ENCODE data around the gene GGN. TPM values are rescaled to one million over a fixed set of nuclear protein-coding genes. Genes with fewer than 3 reads are reported as not detected.

Gene GGN
- total RNA-seq: not detected
- long read RNA-seq: 0 reads

- no peaks in the 10 kb centered on the region for H3K27me3 ChIP-seq
- peaks cover 0 to 11% (median 2%) of the 10 kb centered on the region in 4 donors for H3K36me3 ChIP-seq
- peaks cover 0 to 9% (median 0%) of the 10 kb centered on the region in 4 donors for H3K4me1 ChIP-seq
- 7% methylated on average over 18 of the region's 51 CpGs for WGBS (ENCODE audit: insufficient coverage, low coverage, low lambda C conversion rate, missing lambda C conversion rate)
- no peak within 1 kb of the TSS for H3K27ac ChIP-seq
- intact Hi-C loops (cut with DNase I): no loop called here
- DNase-seq: peak; percentile 76 to 79 (median 77)
- H3K4me3 ChIP-seq: peak within 1 kb of the TSS; percentile 32 to 48 (median 32)
- H3K9me3 ChIP-seq: no peaks in the 10 kb centered on the region
- peak; percentile 79 to 83 (median 81) for ATAC-seq
- TF ChIP-seq CTCF (IDR thresholded peaks at IDR 0.05): no peak
- peak; percentile 46 for TF ChIP-seq POLR2A (IDR thresholded peaks at IDR 0.05)
These were observed at the start of gene GGN for GRCh38 chr19:38387550-38388348. TSS of gene GGN (minus strand) at chr19:38388034. CDS start at chr19:38387261, 773 bp downstream.

GRCh38 chr19:38437295-38437694 is 49.5 kb upstream of the GGN start:
- Histone ChIP-seq H3K9me3 (no peaks in the 10 kb centered on the region), H3K4me1 (no peaks in the 10 kb centered on the region), H3K36me3 (no peaks in the 10 kb centered on the region), H3K27ac (no peak overlapping the region), H3K4me3 (no peak overlapping the region), H3K27me3 (peaks cover 4 to 7% of the 10 kb centered on the region in 2 donors)
- 75% methylated on average over 4 of the region's 6 CpGs for WGBS (ENCODE audit: insufficient coverage, low coverage, low lambda C conversion rate, missing lambda C conversion rate)
- TF ChIP-seq CTCF (IDR thresholded peaks at IDR 0.05): no peak
- TF ChIP-seq POLR2A (IDR thresholded peaks at IDR 0.05): no peak
- DNase-seq: no peak
- ATAC-seq: no peak
- intact Hi-C loops (cut with DNase I): no loop called here

- WGBS (ENCODE audit: insufficient coverage, low coverage, low lambda C conversion rate, missing lambda C conversion rate): 11% methylated on average over 9 of the region's 13 CpGs
- H3K27me3 ChIP-seq: peaks cover 4 to 7% of the 10 kb centered on the region in 2 donors
- H3K4me1 ChIP-seq: no peaks in the 10 kb centered on the region
- no peak overlapping the region for H3K4me3 ChIP-seq
- ATAC-seq (peak in 2 of 4 donors; percentile 27 to 61), DNase-seq (no peak)
- H3K9me3 ChIP-seq: no peaks in the 10 kb centered on the region
- H3K36me3 ChIP-seq: no peaks in the 10 kb centered on the region
- H3K27ac ChIP-seq: no peak overlapping the region
- TF ChIP-seq CTCF (IDR thresholded peaks at IDR 0.05) (no peak), POLR2A (IDR thresholded peaks at IDR 0.05) (no peak)
- intact Hi-C loops (cut with DNase I): no loop called here
These were observed 46.8 kb upstream of the GGN start for GRCh38 chr19:38434549-38435051.

GRCh38 chr19:38433268-38433733 is 45.5 kb upstream of the GGN start, which contains the start of gene RYR1:
TSS of gene RYR1 (plus strand) at chr19:38433691. CDS start at chr19:38433830, 139 bp downstream.
- DNase-seq: peak in 2 of 3 donors; percentile 57 to 73
- Histone ChIP-seq H3K36me3 (no peaks in the 10 kb centered on the region), H3K27me3 (peaks cover 4 to 7% of the 10 kb centered on the region in 2 donors), H3K27ac (no peak within 1 kb of the TSS), H3K4me1 (no peaks in the 10 kb centered on the region), H3K9me3 (no peaks in the 10 kb centered on the region), H3K4me3 (no peak within 1 kb of the TSS)
- WGBS (ENCODE audit: insufficient coverage, low coverage, low lambda C conversion rate, missing lambda C conversion rate): 17% methylated on average over 10 of the region's 20 CpGs
- intact Hi-C loops (cut with DNase I): no loop called here
- peak; percentile 61 to 76 (median 71) for ATAC-seq
- no peak for TF ChIP-seq CTCF (IDR thresholded peaks at IDR 0.05)
- TF ChIP-seq POLR2A (IDR thresholded peaks at IDR 0.05): no peak

Measured in right lobe of liver (tissue), 6 donors.